Esophagus muscularis mucosa (tissue), 3 donors: ENCODE data around the gene RTN4.

Source experiments
- EP300 ChIP-seq: sonication (generic); formaldehyde crosslinking; IDR thresholded peaks from one replicate; pipeline ENCODE4 v1.6.1; 2017; ENCODE audit warnings: antibody characterized with exemption
- POLR2AphosphoS5 ChIP-seq, 2 donors: sonication (generic); formaldehyde crosslinking; IDR thresholded peaks; one replicate each; pipeline ENCODE4 v1.6.1; 2017; ENCODE audit warnings: antibody characterized with exemption in 2 of 2

DNA sequence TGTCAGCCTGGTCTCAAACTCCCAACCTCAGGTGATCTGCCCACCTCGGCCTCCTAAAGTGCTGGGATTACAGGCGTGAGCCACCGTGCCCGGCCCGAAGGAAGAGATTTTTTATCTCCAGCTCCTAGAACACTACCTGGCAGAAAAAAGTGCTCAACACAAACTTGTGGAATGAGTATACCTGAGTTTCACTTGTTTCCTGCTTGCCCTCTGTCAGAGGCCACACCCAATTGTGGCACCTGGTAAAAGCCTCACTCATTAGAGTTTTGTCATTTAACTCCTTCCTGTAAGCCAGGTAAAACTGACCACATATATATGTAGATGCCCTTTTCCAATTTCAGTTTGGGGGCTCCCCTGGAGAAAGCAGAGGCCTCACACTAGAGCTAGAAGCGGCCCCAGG, 42.2 kb upstream of the RTN4 start:
- TF ChIP-seq POLR2AphosphoS5 (IDR thresholded peaks at IDR 0.05) (no peak), EP300 (no peak)
